Measurements from ENCODE around the gene MMP20.

The MMP20 gene

GRCh38 chr11:102613450-102613849, 11.7 kb downstream of the MMP20 start:
- Histone ChIP-seq H3K9ac (no peak overlapping the region), H3K27me3 (ENCODE audit: insufficient read depth, low read depth) (no peaks in the 10 kb centered on the region), H3K79me2 (ENCODE audit: insufficient read depth, low read depth) (no peaks in the 10 kb centered on the region), H3K27ac (no peak overlapping the region), H4K20me1 (ENCODE audit: insufficient read depth) (no peaks in the 10 kb centered on the region), H3K4me3 (IDR thresholded peaks at IDR 0.05; ENCODE audit: insufficient read depth, low read depth, low read length) (no peak overlapping the region), H3K4me2 (no peak overlapping the region), H2AFZ (ENCODE audit: low read depth) (no peak overlapping the region), H3K4me1 (ENCODE audit: low read depth, poor library complexity, severe bottlenecking) (peaks cover 6% of the 10 kb centered on the region), H3K36me3 (ENCODE audit: insufficient read depth) (no peaks in the 10 kb centered on the region)
- no peak for TF ChIP-seq CTCF (conservative IDR thresholded peaks at IDR 0.05; ENCODE audit: low read depth, low read length)

DNA sequence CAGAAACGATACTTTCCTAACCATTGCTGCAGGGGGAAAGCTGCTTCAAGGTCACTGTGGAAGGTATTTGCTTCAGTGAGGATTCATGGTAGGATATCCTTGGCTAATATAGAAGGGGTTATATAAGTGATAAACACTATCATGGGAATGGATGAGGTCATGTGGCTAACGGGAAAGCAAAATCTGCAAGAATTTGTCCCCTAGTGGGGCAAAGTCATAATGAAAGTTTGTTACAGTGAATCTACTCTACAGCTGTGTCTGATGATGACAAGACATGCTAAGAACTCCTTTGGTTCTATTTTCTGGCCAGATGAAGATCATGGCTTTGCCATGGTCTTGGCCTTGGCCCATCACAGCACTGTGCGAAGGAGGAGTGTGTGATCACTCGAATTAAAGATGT, 13.8 kb downstream of the MMP20 start:
- Histone ChIP-seq H3K9ac (no peak overlapping the region), H3K4me3 (IDR thresholded peaks at IDR 0.05; ENCODE audit: insufficient read depth, low read depth, low read length) (no peak overlapping the region), H3K27ac (no peak overlapping the region), H4K20me1 (ENCODE audit: insufficient read depth) (no peaks in the 10 kb centered on the region), H3K36me3 (ENCODE audit: insufficient read depth) (no peaks in the 10 kb centered on the region), H3K4me2 (no peak overlapping the region), H3K79me2 (ENCODE audit: insufficient read depth, low read depth) (no peaks in the 10 kb centered on the region), H2AFZ (ENCODE audit: low read depth) (no peak overlapping the region), H3K27me3 (ENCODE audit: insufficient read depth, low read depth) (no peaks in the 10 kb centered on the region), H3K4me1 (ENCODE audit: low read depth, poor library complexity, severe bottlenecking) (peaks cover 6% of the 10 kb centered on the region)
- TF ChIP-seq CTCF (conservative IDR thresholded peaks at IDR 0.05; ENCODE audit: low read depth, low read length) = no peak

DNA sequence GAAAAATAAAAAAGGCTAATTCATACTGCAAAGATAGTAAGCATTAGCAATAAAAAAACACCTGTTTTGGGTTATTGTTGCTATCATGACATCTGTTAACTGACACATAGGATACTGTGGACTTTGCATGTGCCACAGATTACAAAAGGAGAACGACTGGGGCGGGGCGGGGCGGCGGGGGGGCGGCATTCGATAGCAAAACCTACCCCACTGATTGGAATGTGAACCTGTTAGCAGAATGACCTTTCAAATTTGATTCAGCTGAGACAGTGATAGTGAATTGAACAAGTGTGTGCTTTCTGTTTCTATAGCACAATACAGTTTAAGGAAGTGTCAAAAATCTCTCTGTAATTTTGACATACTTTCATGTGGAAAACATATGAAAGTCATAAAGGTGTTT, 14.9 kb downstream of the MMP20 start:
- Histone ChIP-seq H3K79me2 (ENCODE audit: insufficient read depth, low read depth) (no peaks in the 10 kb centered on the region), H3K27me3 (ENCODE audit: insufficient read depth, low read depth) (no peaks in the 10 kb centered on the region), H3K4me2 (no peak overlapping the region), H3K4me3 (IDR thresholded peaks at IDR 0.05; ENCODE audit: insufficient read depth, low read depth, low read length) (no peak overlapping the region), H3K36me3 (ENCODE audit: insufficient read depth) (no peaks in the 10 kb centered on the region), H3K27ac (no peak overlapping the region), H2AFZ (ENCODE audit: low read depth) (no peak overlapping the region), H4K20me1 (ENCODE audit: insufficient read depth) (no peaks in the 10 kb centered on the region), H3K9ac (no peak overlapping the region), H3K4me1 (ENCODE audit: low read depth, poor library complexity, severe bottlenecking) (peaks cover 6% of the 10 kb centered on the region)
- no peak for TF ChIP-seq CTCF (conservative IDR thresholded peaks at IDR 0.05; ENCODE audit: low read depth, low read length)

DNA sequence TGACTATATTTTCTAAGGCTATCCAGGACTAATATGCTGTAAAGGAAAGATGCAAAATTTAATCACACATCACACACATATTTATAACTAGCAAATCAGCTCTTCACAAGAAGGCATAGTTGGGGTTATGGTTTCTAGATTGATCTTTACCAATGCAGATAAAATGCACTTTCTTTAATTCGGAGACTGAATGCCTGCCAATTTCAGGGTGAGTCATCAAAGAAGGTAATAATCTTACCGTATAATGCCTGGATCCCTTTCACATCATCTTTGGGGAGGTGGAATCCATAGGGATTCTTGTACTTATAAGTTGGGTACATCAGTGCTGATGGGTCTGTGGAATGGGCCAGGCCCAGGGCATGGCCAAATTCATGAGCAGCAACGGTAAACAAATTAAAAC, 16.4 kb downstream of the MMP20 start:
- no peak overlapping the region for H3K9ac ChIP-seq
- TF ChIP-seq CTCF (conservative IDR thresholded peaks at IDR 0.05; ENCODE audit: low read depth, low read length) = no peak
- H3K36me3 ChIP-seq (ENCODE audit: insufficient read depth) = no peaks in the 10 kb centered on the region
- H3K4me1 ChIP-seq (ENCODE audit: low read depth, poor library complexity, severe bottlenecking) = peaks cover 6% of the 10 kb centered on the region
- no peak overlapping the region for H2AFZ ChIP-seq (ENCODE audit: low read depth)
- no peak overlapping the region for H3K4me3 ChIP-seq (IDR thresholded peaks at IDR 0.05; ENCODE audit: insufficient read depth, low read depth, low read length)
- H4K20me1 ChIP-seq (ENCODE audit: insufficient read depth) = no peaks in the 10 kb centered on the region
- H3K4me2 ChIP-seq = no peak overlapping the region
- H3K27ac ChIP-seq = no peak overlapping the region
- no peaks in the 10 kb centered on the region for H3K27me3 ChIP-seq (ENCODE audit: insufficient read depth, low read depth)
- no peaks in the 10 kb centered on the region for H3K79me2 ChIP-seq (ENCODE audit: insufficient read depth, low read depth)

DNA sequence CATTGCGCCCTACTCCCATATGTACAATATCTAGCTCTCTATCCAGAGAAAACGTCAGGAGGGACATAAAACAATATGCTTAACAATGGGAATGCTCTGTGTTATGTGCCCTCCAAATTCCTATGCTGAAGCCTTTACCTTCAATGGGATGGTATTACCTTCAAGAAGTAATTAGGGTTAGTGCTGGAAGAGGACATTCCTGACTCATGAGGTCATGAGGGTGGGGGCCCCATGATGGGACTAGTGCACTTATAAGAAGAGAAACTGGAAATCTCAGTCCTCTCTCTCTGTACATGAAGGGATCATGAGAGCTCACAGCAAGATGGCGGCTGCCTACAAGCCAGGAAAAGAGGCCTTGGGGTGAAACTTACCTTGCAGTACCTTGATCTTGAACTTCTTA, 20.3 kb downstream of the MMP20 start:
- TF ChIP-seq CTCF (conservative IDR thresholded peaks at IDR 0.05; ENCODE audit: low read depth, low read length) = no peak
- Histone ChIP-seq H3K27ac (no peak overlapping the region), H3K36me3 (ENCODE audit: insufficient read depth) (no peaks in the 10 kb centered on the region), H3K9ac (no peak overlapping the region), H3K27me3 (ENCODE audit: insufficient read depth, low read depth) (no peaks in the 10 kb centered on the region), H3K79me2 (ENCODE audit: insufficient read depth, low read depth) (no peaks in the 10 kb centered on the region), H3K4me3 (IDR thresholded peaks at IDR 0.05; ENCODE audit: insufficient read depth, low read depth, low read length) (no peak overlapping the region), H3K4me1 (ENCODE audit: low read depth, poor library complexity, severe bottlenecking) (no peaks in the 10 kb centered on the region), H3K4me2 (no peak overlapping the region), H2AFZ (ENCODE audit: low read depth) (no peak overlapping the region), H4K20me1 (ENCODE audit: insufficient read depth) (no peaks in the 10 kb centered on the region)

All from KMS-11 (cell line).